GM19438 (cell line): ENCODE data around the gene ZNF584.

Experiments
- ATAC-seq: cut with Tn5 transposase; IDR thresholded peaks from one replicate; pipeline ENCODE4 v1.9.1; 2021; ENCODE audit warnings: low read depth; ENCODE audit not compliant: unreplicated experiment

Gene ZNF584

GRCh38 chr19:58385313-58385890 is 23.0 kb upstream of the ZNF584 start:
- ATAC-seq, result no peak

- ATAC-seq, result peak; percentile 4
Measured at GRCh38 chr19:58385891-58386575, 22.4 kb upstream of the ZNF584 start.

GRCh38 chr19:58386576-58387337 is 21.7 kb upstream of the ZNF584 start, which contains the start of gene RPS5:
Gene RPS5, plus strand, starts transcription at chr19:58387269. Its CDS starts 869 bp downstream, at chr19:58388138.
- peak; percentile 87 for ATAC-seq

- no peak for ATAC-seq
Measured at GRCh38 chr19:58387338-58388174, 20.9 kb upstream of the ZNF584 start.

GRCh38 chr19:58388175-58388526 is 20.3 kb upstream of the ZNF584 start:
- no peak for ATAC-seq

GRCh38 chr19:58392945-58393724 is 15.3 kb upstream of the ZNF584 start:
- no peak for ATAC-seq

GRCh38 chr19:58393725-58394033 is 14.8 kb upstream of the ZNF584 start:
- ATAC-seq, result no peak

- ATAC-seq, result no peak
Measured at GRCh38 chr19:58394821-58395219, 13.6 kb upstream of the ZNF584 start.

- ATAC-seq, result no peak
Measured at GRCh38 chr19:58395220-58395978, 13.1 kb upstream of the ZNF584 start, which contains the start of gene RNF225. Gene RNF225, plus strand, starts transcription at chr19:58395656. Its CDS starts 434 bp downstream, at chr19:58396090.

- no peak for ATAC-seq
Measured at GRCh38 chr19:58395979-58396627, 12.3 kb upstream of the ZNF584 start.

- ATAC-seq, result no peak
Measured at GRCh38 chr19:58396691-58397532, 11.5 kb upstream of the ZNF584 start.

- ATAC-seq, result no peak
Measured at GRCh38 chr19:58397533-58398037, 10.9 kb upstream of the ZNF584 start.

- no peak for ATAC-seq
Measured at GRCh38 chr19:58398087-58398486, 10.4 kb upstream of the ZNF584 start.

- no peak for ATAC-seq
Measured at GRCh38 chr19:58398545-58398944, 9.9 kb upstream of the ZNF584 start.

GRCh38 chr19:58399903-58400302 is 8.5 kb upstream of the ZNF584 start:
- no peak for ATAC-seq

- no peak for ATAC-seq
Measured at GRCh38 chr19:58400316-58400915, 8.0 kb upstream of the ZNF584 start.
